GM18502 (cell line): Measurements from ENCODE around the gene CDK6.
A peak's percentile ranks its signal among the peaks of the same experiment; 100 is the strongest.

ENCODE experiments used
- ATAC-seq: cut with Tn5 transposase; IDR thresholded peaks from one replicate; pipeline ENCODE4 v1.9.1; 2021; ENCODE audit warnings: mild to moderate bottlenecking; ENCODE audit not compliant: unreplicated experiment, poor library complexity

Gene CDK6

GRCh38 chr7:92830027-92830426 is 6.3 kb downstream of the CDK6 start:
- ATAC-seq = no peak

GRCh38 chr7:92827464-92828120 is 8.8 kb downstream of the CDK6 start:
- no peak for ATAC-seq

GRCh38 chr7:92826258-92826938 is 10.0 kb downstream of the CDK6 start:
- ATAC-seq = no peak

- ATAC-seq = no peak
Measured at GRCh38 chr7:92824901-92825480, 11.4 kb downstream of the CDK6 start.

- no peak for ATAC-seq
Measured at GRCh38 chr7:92824450-92824849, 11.9 kb downstream of the CDK6 start.

- ATAC-seq = no peak
Measured at GRCh38 chr7:92823042-92823441, 13.3 kb downstream of the CDK6 start.

- no peak for ATAC-seq
Measured at GRCh38 chr7:92820191-92820590, 16.2 kb downstream of the CDK6 start.

- ATAC-seq = no peak
Measured at GRCh38 chr7:92817398-92817797, 19.0 kb downstream of the CDK6 start.

GRCh38 chr7:92815412-92815811 is 21.0 kb downstream of the CDK6 start:
- peak; percentile 51 for ATAC-seq

GRCh38 chr7:92813390-92814024 is 22.9 kb downstream of the CDK6 start:
- ATAC-seq = peak; percentile 53

- ATAC-seq = no peak
Measured at GRCh38 chr7:92811158-92811557, 25.2 kb downstream of the CDK6 start.

- peak; percentile 81 for ATAC-seq
Measured at GRCh38 chr7:92809760-92810573, 26.4 kb downstream of the CDK6 start.

GRCh38 chr7:92809397-92809759 is 27.0 kb downstream of the CDK6 start:
- ATAC-seq = peak; percentile 32

GRCh38 chr7:92808635-92809034 is 27.7 kb downstream of the CDK6 start:
- ATAC-seq = no peak

GRCh38 chr7:92808006-92808405 is 28.4 kb downstream of the CDK6 start:
- ATAC-seq = no peak

GRCh38 chr7:92806496-92806895 is 29.9 kb downstream of the CDK6 start:
- ATAC-seq = no peak

- no peak for ATAC-seq
Measured at GRCh38 chr7:92802406-92802805, 34.0 kb downstream of the CDK6 start.

- no peak for ATAC-seq
Measured at GRCh38 chr7:92799446-92800211, 36.7 kb downstream of the CDK6 start.

GRCh38 chr7:92798517-92799249 is 37.7 kb downstream of the CDK6 start:
- ATAC-seq = no peak
